ENCODE results near the gene CAT.

Gene CAT

DNA sequence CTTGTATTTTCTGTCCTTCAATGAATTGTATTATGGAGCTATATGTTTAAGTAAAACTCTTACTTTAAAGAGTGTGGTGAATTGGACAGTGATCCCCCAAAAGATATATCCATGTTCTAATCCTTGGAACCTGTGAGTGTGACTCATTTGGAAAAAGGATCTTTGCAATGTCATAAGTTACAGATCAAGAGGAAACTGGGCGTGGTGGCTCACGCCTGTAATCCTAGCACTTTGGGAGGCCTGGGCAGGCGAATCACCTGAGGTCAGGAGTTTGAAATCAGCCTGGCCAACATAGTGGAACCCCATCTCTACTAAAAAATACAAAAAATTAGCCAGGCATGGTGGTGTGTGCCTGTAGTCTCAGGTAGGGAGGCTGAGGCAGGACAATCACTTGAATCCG is 38.1 kb downstream of the CAT start:
- ChIA-PET CTCF (interaction anchor here (0.6 to 2.5 kb wide), 3 partner anchors 8 to 36 kb away, joined by 3 to 9 read pairs (median 6); no protein-coding TSS in a partner anchor), POLR2A (no interaction called here)
- TF ChIP-seq, protein P1, sequence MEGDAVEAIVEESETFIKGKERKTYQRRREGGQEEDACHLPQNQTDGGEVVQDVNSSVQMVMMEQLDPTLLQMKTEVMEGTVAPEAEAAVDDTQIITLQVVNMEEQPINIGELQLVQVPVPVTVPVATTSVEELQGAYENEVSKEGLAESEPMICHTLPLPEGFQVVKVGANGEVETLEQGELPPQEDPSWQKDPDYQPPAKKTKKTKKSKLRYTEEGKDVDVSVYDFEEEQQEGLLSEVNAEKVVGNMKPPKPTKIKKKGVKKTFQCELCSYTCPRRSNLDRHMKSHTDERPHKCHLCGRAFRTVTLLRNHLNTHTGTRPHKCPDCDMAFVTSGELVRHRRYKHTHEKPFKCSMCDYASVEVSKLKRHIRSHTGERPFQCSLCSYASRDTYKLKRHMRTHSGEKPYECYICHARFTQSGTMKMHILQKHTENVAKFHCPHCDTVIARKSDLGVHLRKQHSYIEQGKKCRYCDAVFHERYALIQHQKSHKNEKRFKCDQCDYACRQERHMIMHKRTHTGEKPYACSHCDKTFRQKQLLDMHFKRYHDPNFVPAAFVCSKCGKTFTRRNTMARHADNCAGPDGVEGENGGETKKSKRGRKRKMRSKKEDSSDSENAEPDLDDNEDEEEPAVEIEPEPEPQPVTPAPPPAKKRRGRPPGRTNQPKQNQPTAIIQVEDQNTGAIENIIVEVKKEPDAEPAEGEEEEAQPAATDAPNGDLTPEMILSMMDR (IDR thresholded peaks at IDR 0.05; ENCODE audit: control extremely low read depth, extremely low read depth, low read depth, missing control alignments) = no peak

GRCh38 chr11:34478845-34479663 is 40.3 kb downstream of the CAT start:
- DNase-seq (ENCODE audit: extremely low spot score) = no peak
- TF ChIP-seq, protein P1 (IDR thresholded peaks at IDR 0.05; ENCODE audit: control extremely low read depth, extremely low read depth, low read depth, missing control alignments) = no peak
- POLR2A ChIA-PET = no interaction called here
- CTCF ChIA-PET = interaction anchor here (1.2 to 1.9 kb wide), 2 partner anchors 12 to 13 kb away, joined by 3 to 8 read pairs; no protein-coding TSS in a partner anchor

More for the DNA sequence above, 38.1 kb downstream of the CAT start:
- no peak for DNase-seq (ENCODE audit: extremely low spot score)

- no peak for DNase-seq (ENCODE audit: extremely low spot score)
- CTCF ChIA-PET = interaction anchor here (0.8 to 1.9 kb wide), 7 partner anchors 8 to 114 kb away, joined by 3 to 8 read pairs (median 3); no protein-coding TSS in a partner anchor
- POLR2A ChIA-PET = no interaction called here
- TF ChIP-seq, protein P1 (IDR thresholded peaks at IDR 0.05; ENCODE audit: control extremely low read depth, extremely low read depth, low read depth, missing control alignments) = no peak
These were observed 41.6 kb downstream of the CAT start for GRCh38 chr11:34480314-34480713.

DNA sequence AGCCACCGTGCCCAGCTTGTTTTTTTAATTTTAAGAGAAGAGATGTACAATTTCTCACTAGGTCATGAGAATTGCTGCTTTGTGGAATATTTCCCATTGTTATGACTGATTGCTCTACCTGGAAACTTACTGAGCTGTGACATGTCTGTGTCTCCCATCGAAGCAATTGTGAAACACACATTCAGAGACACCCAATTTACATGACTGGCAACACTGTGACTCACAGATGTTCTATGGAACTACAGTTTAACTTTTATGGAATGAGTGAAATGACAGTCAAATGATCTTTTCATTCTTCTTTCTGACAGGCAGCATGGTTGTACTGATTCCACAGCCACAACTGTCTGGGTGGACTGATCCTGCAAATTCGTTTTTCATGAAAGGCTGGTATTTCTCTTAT is 42.6 kb downstream of the CAT start:
- POLR2A ChIA-PET = no interaction called here
- no peak for DNase-seq (ENCODE audit: extremely low spot score)
- CTCF ChIA-PET = interaction anchor here (1.4 to 2.0 kb wide), 5 partner anchors 11 to 31 kb away, joined by 3 to 10 read pairs (median 3); no protein-coding TSS in a partner anchor
- TF ChIP-seq, protein P1 (IDR thresholded peaks at IDR 0.05; ENCODE audit: control extremely low read depth, extremely low read depth, low read depth, missing control alignments) = no peak

DNA sequence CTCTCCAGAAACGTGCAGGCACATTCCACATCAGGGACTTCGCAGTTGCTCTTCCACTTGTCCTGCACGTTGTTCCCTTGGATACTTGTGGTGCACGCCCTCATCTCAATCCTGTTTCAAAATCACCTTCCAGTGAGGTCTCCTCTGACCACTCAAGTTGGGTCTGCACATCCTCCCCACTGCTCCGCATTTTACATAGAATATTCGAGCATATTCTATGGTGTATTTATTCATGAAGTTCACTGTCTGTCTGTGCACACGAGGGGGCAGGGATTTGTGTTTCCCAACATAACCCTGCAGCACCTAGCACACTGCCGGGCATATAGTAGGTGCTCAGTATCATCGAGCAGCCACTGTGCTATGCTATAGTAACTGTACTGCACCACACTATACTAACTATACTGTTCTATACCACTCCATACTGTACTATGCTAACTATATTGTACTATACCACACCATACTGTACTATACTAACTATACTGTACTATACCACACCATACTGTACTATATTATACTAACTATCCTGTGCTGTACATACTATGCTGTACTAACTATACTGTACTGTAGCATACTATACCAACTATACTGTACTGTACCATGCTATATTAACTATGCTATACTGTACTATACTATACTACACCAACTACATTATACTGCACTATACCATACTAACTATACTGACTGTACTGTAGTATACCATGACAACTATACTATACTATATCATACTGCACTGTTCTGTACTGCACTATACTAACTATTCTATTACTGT is 44.6 kb downstream of the CAT start:
- no peak for DNase-seq (ENCODE audit: extremely low spot score)
- CTCF ChIA-PET = interaction anchor here (1.5 kb wide), 1 partner anchor 20 kb away, joined by 3 read pairs; no protein-coding TSS in a partner anchor
- POLR2A ChIA-PET = no interaction called here
- TF ChIP-seq, protein P1 (IDR thresholded peaks at IDR 0.05; ENCODE audit: control extremely low read depth, extremely low read depth, low read depth, missing control alignments) = no peak

- ChIA-PET CTCF (interaction anchor here (1.7 to 3.3 kb wide), 3 partner anchors 11 to 26 kb away, joined by 4 to 19 read pairs (median 6); partner anchors contain the start of gene ELF5), POLR2A (no interaction called here)
- TF ChIP-seq, protein P1 (IDR thresholded peaks at IDR 0.05; ENCODE audit: control extremely low read depth, extremely low read depth, low read depth, missing control alignments) = no peak
- no peak for DNase-seq (ENCODE audit: extremely low spot score)
These were observed 48.7 kb downstream of the CAT start for GRCh38 chr11:34487430-34487829.
